Amygdala (tissue), 56 donors: ENCODE results near the gene PLOD2.

Experiments
- DNase-seq, 56 donors: peaks; one replicate each; lab custom pipeline; 2025; lab: John Stamatoyannopoulos, UW

Gene PLOD2

GRCh38 chr3:146160964-146161662, at the start of gene PLOD2:
PLOD2 (minus strand) TSS chr3:146161184; CDS start chr3:146160989, 195 bp downstream.
- DNase-seq, result peak in 47 of 56 donors; percentile 14 to 80 (median 58)

GRCh38 chr3:146209371-146209770, 48.4 kb upstream of the PLOD2 start:
- no peak for DNase-seq

- DNase-seq, result no peak
These were observed 42.8 kb upstream of the PLOD2 start for GRCh38 chr3:146203776-146204175.

- no peak for DNase-seq
These were observed 39.7 kb upstream of the PLOD2 start for GRCh38 chr3:146200461-146201220.

- no peak for DNase-seq
These were observed 38.8 kb upstream of the PLOD2 start for GRCh38 chr3:146199762-146200161.

GRCh38 chr3:146196789-146197188, 35.8 kb upstream of the PLOD2 start:
- no peak for DNase-seq

- no peak for DNase-seq
These were observed 34.6 kb upstream of the PLOD2 start for GRCh38 chr3:146195605-146196004.

GRCh38 chr3:146195030-146195429, 34.0 kb upstream of the PLOD2 start:
- no peak for DNase-seq

GRCh38 chr3:146191051-146191450, 30.1 kb upstream of the PLOD2 start:
- no peak for DNase-seq

- peak in 5 of 56 donors; percentile 1 to 13 (median 5) for DNase-seq
These were observed 28.7 kb upstream of the PLOD2 start for GRCh38 chr3:146189519-146190173.

GRCh38 chr3:146187334-146187950, 26.5 kb upstream of the PLOD2 start:
- peak in 10 of 56 donors; percentile 0 to 54 (median 10) for DNase-seq

- DNase-seq, result no peak
These were observed 23.4 kb upstream of the PLOD2 start for GRCh38 chr3:146184241-146185015.

- no peak for DNase-seq
These were observed 20.2 kb upstream of the PLOD2 start for GRCh38 chr3:146181216-146181615.

GRCh38 chr3:146180376-146180775, 19.4 kb upstream of the PLOD2 start:
- no peak for DNase-seq

GRCh38 chr3:146178006-146178689, 17.2 kb upstream of the PLOD2 start:
- no peak for DNase-seq

- no peak for DNase-seq
These were observed 16.5 kb upstream of the PLOD2 start for GRCh38 chr3:146177519-146177918.

- no peak for DNase-seq
These were observed 16.1 kb upstream of the PLOD2 start for GRCh38 chr3:146177072-146177471.

GRCh38 chr3:146172586-146172985, 11.6 kb upstream of the PLOD2 start:
- no peak for DNase-seq

- no peak for DNase-seq
These were observed 9.6 kb upstream of the PLOD2 start for GRCh38 chr3:146170591-146170990.

- DNase-seq, result no peak
These were observed 8.9 kb upstream of the PLOD2 start for GRCh38 chr3:146169891-146170290.
